Mammary epithelial cell (primary cell): ENCODE data around the gene KRT76.

Source experiments
- EZH2 ChIP-seq: IDR thresholded peaks from 2 replicates; pipeline ENCODE4 v1.6.1; 2012; ENCODE audit warnings: low read length, inconsistent platforms, borderline replicate concordance
- TF ChIP-seq, protein P1 (sequence below), 2 donors: IDR thresholded peaks in 1 of 2; conservative IDR thresholded peaks in 1 of 2; 2 replicates each; pipeline ENCODE4 v1.5.1; 2011 to 2012; ENCODE audit warnings: inconsistent platforms in 2 of 2, low read length in 2 of 2, mild to moderate bottlenecking in 2 of 2, control low read depth in 1 of 2, low read depth in 1 of 2; ENCODE audit not compliant: insufficient read depth in 1 of 2; ENCODE audit errors: extremely low read depth in 1 of 2

DNA sequence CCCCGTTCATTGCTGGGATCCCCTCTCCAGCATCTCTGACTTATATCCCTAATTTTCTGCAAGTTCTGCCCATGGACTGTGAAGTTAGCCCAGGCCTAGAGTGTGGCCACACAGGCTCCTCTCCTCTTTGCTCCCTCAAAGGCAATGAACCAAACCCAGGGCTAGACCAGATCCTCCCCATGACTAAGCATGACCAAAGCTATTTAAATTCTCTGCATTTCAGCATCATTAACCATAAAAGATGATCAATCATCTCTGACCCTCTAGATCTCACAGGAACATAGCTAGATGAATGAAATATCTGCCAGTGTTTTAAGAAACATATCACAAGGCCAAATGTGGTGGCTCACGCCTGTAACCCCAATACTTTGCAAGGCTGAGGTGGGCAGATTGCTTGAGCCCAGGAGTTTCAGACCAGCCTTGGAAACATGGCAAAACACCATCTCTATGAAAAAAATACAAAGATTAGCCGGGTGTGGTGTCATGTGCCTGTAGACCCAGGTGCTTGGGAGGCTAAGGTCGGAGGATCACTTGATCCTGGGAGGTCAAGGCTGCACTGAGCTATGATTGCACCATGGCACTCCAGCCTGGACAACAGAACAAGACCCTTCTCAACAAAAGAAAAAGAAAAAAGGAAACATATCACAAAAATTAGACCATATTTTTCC is 21.0 kb upstream of the KRT76 start:
- TF ChIP-seq EZH2, result no peak
- TF ChIP-seq, protein P1, sequence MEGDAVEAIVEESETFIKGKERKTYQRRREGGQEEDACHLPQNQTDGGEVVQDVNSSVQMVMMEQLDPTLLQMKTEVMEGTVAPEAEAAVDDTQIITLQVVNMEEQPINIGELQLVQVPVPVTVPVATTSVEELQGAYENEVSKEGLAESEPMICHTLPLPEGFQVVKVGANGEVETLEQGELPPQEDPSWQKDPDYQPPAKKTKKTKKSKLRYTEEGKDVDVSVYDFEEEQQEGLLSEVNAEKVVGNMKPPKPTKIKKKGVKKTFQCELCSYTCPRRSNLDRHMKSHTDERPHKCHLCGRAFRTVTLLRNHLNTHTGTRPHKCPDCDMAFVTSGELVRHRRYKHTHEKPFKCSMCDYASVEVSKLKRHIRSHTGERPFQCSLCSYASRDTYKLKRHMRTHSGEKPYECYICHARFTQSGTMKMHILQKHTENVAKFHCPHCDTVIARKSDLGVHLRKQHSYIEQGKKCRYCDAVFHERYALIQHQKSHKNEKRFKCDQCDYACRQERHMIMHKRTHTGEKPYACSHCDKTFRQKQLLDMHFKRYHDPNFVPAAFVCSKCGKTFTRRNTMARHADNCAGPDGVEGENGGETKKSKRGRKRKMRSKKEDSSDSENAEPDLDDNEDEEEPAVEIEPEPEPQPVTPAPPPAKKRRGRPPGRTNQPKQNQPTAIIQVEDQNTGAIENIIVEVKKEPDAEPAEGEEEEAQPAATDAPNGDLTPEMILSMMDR (conservative IDR thresholded peaks at IDR 0.05 in 1 of 2, IDR thresholded peaks at IDR 0.05 in 1 of 2; ENCODE audit: extremely low read depth in 1 of 2, insufficient read depth in 1 of 2, low read depth in 1 of 2, low read length in 2 of 2), result no peak
